Neuronal stem cell (in vitro differentiated cells): ENCODE measurements around the gene PSG11.

Source experiments
- DNase-seq: peaks from one replicate; pipeline ENCODE4 v3.0.0-alpha.2; 2013; ENCODE audit warnings: low spot score
- H2AFZ ChIP-seq: one replicate; pipeline ENCODE4 v1.6.1; 2013; ENCODE audit warnings: mild to moderate bottlenecking, low read length, inconsistent platforms
- H2AK5ac ChIP-seq: 2 replicates; pipeline ENCODE4 v1.6.1; 2013; ENCODE audit warnings: low read depth, mild to moderate bottlenecking, inconsistent platforms, low read length, moderate library complexity, mixed read lengths
- H2BK120ac ChIP-seq: 2 replicates; pipeline ENCODE4 v1.6.1; 2013; ENCODE audit warnings: low read depth, mild to moderate bottlenecking, inconsistent platforms, low read length, moderate library complexity, mixed read lengths
- H2BK12ac ChIP-seq: one replicate; pipeline ENCODE4 v1.6.1; 2013; ENCODE audit warnings: low read length, inconsistent platforms
- H2BK15ac ChIP-seq: 2 replicates; pipeline ENCODE4 v1.6.1; 2013; ENCODE audit warnings: mild to moderate bottlenecking, low read length, inconsistent platforms, mixed read lengths
- H2BK5ac ChIP-seq: one replicate; pipeline ENCODE4 v1.6.1; 2013; ENCODE audit warnings: inconsistent platforms, mild to moderate bottlenecking, low read length, moderate library complexity
- H3K14ac ChIP-seq: one replicate; pipeline ENCODE4 v1.6.1; 2013; ENCODE audit warnings: low read length, inconsistent platforms
- H3K18ac ChIP-seq: 2 replicates; pipeline ENCODE4 v1.6.1; 2013; ENCODE audit warnings: low read length, inconsistent platforms
- H3K23ac ChIP-seq: 2 replicates; pipeline ENCODE4 v1.6.1; 2013; ENCODE audit warnings: low read depth, mild to moderate bottlenecking, mixed read lengths, low read length, inconsistent platforms; ENCODE audit not compliant: poor library complexity
- H3K27ac ChIP-seq: replicated peaks from 3 replicates; pipeline ENCODE4 v1.5.1; 2013; ENCODE audit warnings: low read length, inconsistent platforms
- H3K27me3 ChIP-seq, 3 experiments: 2 replicates each; pipeline ENCODE4 v1.6.1; 2013; ENCODE audit warnings: low read length in 3 of 3, mild to moderate bottlenecking in 2 of 3, inconsistent platforms in 1 of 3, low read depth in 1 of 3, mixed read lengths in 1 of 3, moderate library complexity in 1 of 3; ENCODE audit not compliant: control insufficient read depth in 3 of 3, insufficient read depth in 3 of 3
- H3K36me3 ChIP-seq, 2 donors: replicated peaks in 1 of 2; 2 replicates each; pipeline ENCODE4 v1.6.1; 2013; ENCODE audit warnings: low read length in 2 of 2; ENCODE audit not compliant: control insufficient read depth in 2 of 2, insufficient read depth in 2 of 2
- H3K4ac ChIP-seq: 2 replicates; pipeline ENCODE4 v1.6.1; 2013; ENCODE audit warnings: inconsistent platforms, mild to moderate bottlenecking, low read length, moderate library complexity
- H3K4me1 ChIP-seq, 2 donors: 1 replicate in 1 of 2; 2 replicates in 1 of 2; pipeline ENCODE4 v1.6.1; 2013; ENCODE audit warnings: low read length in 2 of 2, low read depth in 1 of 2; ENCODE audit not compliant: control insufficient read depth in 2 of 2, insufficient read depth in 1 of 2
- H3K4me2 ChIP-seq: one replicate; pipeline ENCODE4 v1.6.1; 2013; ENCODE audit warnings: mild to moderate bottlenecking, low read length, inconsistent platforms; ENCODE audit not compliant: insufficient read depth, poor library complexity, severe bottlenecking
- H3K4me3 ChIP-seq, 2 donors: 2 replicates each; pipeline ENCODE4 v1.5.1; 2013; ENCODE audit warnings: low read length in 2 of 2, mild to moderate bottlenecking in 2 of 2, inconsistent platforms in 1 of 2, moderate library complexity in 1 of 2
- H3K79me1 ChIP-seq: one replicate; pipeline ENCODE4 v1.6.1; 2013; ENCODE audit warnings: low read depth, mild to moderate bottlenecking, inconsistent platforms, low read length, moderate library complexity
- H3K9ac ChIP-seq: one replicate; pipeline ENCODE4 v1.6.1; 2013; ENCODE audit warnings: mild to moderate bottlenecking, low read depth, low read length, inconsistent platforms; ENCODE audit not compliant: poor library complexity
- H3K9me3 ChIP-seq, 2 donors: replicated peaks in 1 of 2; 2 replicates each; pipeline versions ENCODE3 to v1.6.1; 2013; ENCODE audit warnings: low read length in 2 of 2, mild to moderate bottlenecking in 2 of 2, inconsistent platforms in 1 of 2, low read depth in 1 of 2, mixed read lengths in 1 of 2, moderate library complexity in 1 of 2; ENCODE audit not compliant: control insufficient read depth in 2 of 2, insufficient read depth in 1 of 2
- H4K8ac ChIP-seq: one replicate; pipeline ENCODE4 v1.6.1; 2013; ENCODE audit warnings: low read depth, mild to moderate bottlenecking, inconsistent platforms, low read length, moderate library complexity
- H4K91ac ChIP-seq: one replicate; pipeline ENCODE4 v1.6.1; 2013; ENCODE audit warnings: low read length, low read depth, mild to moderate bottlenecking, inconsistent platforms; ENCODE audit not compliant: poor library complexity
- WGBS, 2 donors: extraction: QIAGEN DNeasy Blood & Tissue Kit; methylation state at CpG; one replicate each; pipeline ENCODE4 v1.1.7; 2013; ENCODE audit warnings: missing lambda C conversion rate in 2 of 2, mixed read lengths in 1 of 2; ENCODE audit not compliant: insufficient read length in 2 of 2, insufficient replicate concordance in 1 of 2; ENCODE audit errors: extremely low coverage in 2 of 2; 5-methylcytosine and 5-hydroxymethylcytosine counted together

Gene PSG11

DNA sequence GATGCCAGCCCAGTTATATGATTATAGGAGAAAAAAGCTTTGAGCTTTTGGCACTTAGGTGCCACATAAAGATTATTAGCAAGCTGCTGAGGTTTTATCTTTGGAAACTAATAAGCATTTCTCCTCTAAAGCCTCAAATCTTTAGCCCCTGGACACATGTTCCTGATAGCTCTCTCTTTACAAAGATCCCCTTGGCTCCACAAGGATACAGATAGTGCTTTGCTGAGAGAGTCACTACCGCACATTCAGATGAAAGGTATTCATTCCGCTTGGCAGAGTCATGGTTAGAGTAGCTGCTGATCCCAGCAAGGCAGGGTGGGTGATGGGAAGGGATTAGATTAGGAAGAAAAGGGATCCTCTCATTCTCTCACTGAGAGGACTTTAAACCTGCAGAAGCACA, 61.1 kb downstream of the PSG11 start:
- no peak overlapping the region for H2BK5ac ChIP-seq
- no peak overlapping the region for H4K91ac ChIP-seq
- no peak overlapping the region for H2BK12ac ChIP-seq
- WGBS, 2 donors: no CpG with 5 or more reads among the region's 2 CpGs
- H3K79me1 ChIP-seq: no peaks in the 10 kb centered on the region
- H3K9ac ChIP-seq: no peak overlapping the region
- H3K4me2 ChIP-seq: no peak overlapping the region
- H3K4me1 ChIP-seq: no peaks in the 10 kb centered on the region
- H3K18ac ChIP-seq: no peak overlapping the region
- H4K8ac ChIP-seq: no peak overlapping the region
- H3K4ac ChIP-seq: no peak overlapping the region
- no peak overlapping the region for H2AK5ac ChIP-seq
- peaks cover 0 to 6% of the 10 kb centered on the region in 2 donors for H3K9me3 ChIP-seq
- H3K23ac ChIP-seq: no peak overlapping the region
- H3K27ac ChIP-seq: no peak overlapping the region
- no peaks in the 10 kb centered on the region for H3K36me3 ChIP-seq
- no peak overlapping the region for H2BK15ac ChIP-seq
- H2BK120ac ChIP-seq: no peak overlapping the region
- H3K4me3 ChIP-seq: no peak overlapping the region
- H2AFZ ChIP-seq: no peak overlapping the region
- no peak overlapping the region for H3K14ac ChIP-seq
- no peak for DNase-seq
- peaks cover 0 to 2% (median 0%) of the 10 kb centered on the region in 3 experiments for H3K27me3 ChIP-seq

- Histone ChIP-seq H2BK15ac (no peak overlapping the region), H3K14ac (no peak overlapping the region), H3K4ac (no peak overlapping the region), H3K23ac (no peak overlapping the region), H3K4me3 (no peak overlapping the region), H2AK5ac (no peak overlapping the region), H2BK120ac (no peak overlapping the region), H4K91ac (no peak overlapping the region), H3K9me3 (peaks cover 0 to 2% of the 10 kb centered on the region in 2 donors), H3K4me2 (no peak overlapping the region), H2AFZ (no peak overlapping the region), H3K27ac (no peak overlapping the region), H2BK5ac (no peak overlapping the region), H3K27me3 (peaks cover 0 to 2% (median 0%) of the 10 kb centered on the region in 3 experiments), H3K36me3 (no peaks in the 10 kb centered on the region), H3K9ac (no peak overlapping the region), H3K4me1 (no peaks in the 10 kb centered on the region), H2BK12ac (no peak overlapping the region), H3K18ac (no peak overlapping the region), H4K8ac (no peak overlapping the region), H3K79me1 (no peaks in the 10 kb centered on the region)
- no CpG with 5 or more reads among the region's 6 CpGs for WGBS, 2 donors
- no peak for DNase-seq
Observed at GRCh38 chr19:42961119-42961518, 65.2 kb downstream of the PSG11 start.
